NCI-H2029 treated with DMSO at 0.1 percent for 48 hours (cell line): ENCODE results near the gene OOSP1.
"Not testable (repeated sequence)": the region's sequence is repeated elsewhere in the genome, so short reads cannot be mapped to it uniquely, and the experiment has no call there.

Experiments used
- DNase-seq: peaks from one replicate; lab custom pipeline; 2025; lab: John Stamatoyannopoulos, UW

Gene OOSP1

GRCh38 chr11:59938132-59938531, at the start of gene OOSP1:
Gene OOSP1 (plus strand): TSS chr11:59938432. CDS start chr11:59938455, 23 bp downstream.
- DNase-seq = no peak

GRCh38 chr11:59891781-59892181, 46.5 kb upstream of the OOSP1 start:
- DNase-seq = no peak

GRCh38 chr11:59894616-59895015, 43.6 kb upstream of the OOSP1 start:
- no peak for DNase-seq

GRCh38 chr11:59898046-59898445, 40.2 kb upstream of the OOSP1 start:
- DNase-seq = no peak

GRCh38 chr11:59898650-59899049, 39.6 kb upstream of the OOSP1 start:
- peak; percentile 78 for DNase-seq

- peak; percentile 25 for DNase-seq
These were observed 38.7 kb upstream of the OOSP1 start for GRCh38 chr11:59899532-59899931.

- DNase-seq = no peak
These were observed 37.7 kb upstream of the OOSP1 start for GRCh38 chr11:59900366-59901126.

GRCh38 chr11:59901306-59901705, 36.9 kb upstream of the OOSP1 start:
- DNase-seq = no peak

GRCh38 chr11:59903569-59903968, 34.7 kb upstream of the OOSP1 start:
- not testable (repeated sequence) for DNase-seq

- DNase-seq = no peak
These were observed 19.8 kb upstream of the OOSP1 start for GRCh38 chr11:59918480-59918879.

GRCh38 chr11:59918987-59919589, 19.1 kb upstream of the OOSP1 start:
- peak; percentile 33 for DNase-seq

- no peak for DNase-seq
These were observed 14.4 kb upstream of the OOSP1 start for GRCh38 chr11:59923813-59924212.

GRCh38 chr11:59931688-59932087, 6.5 kb upstream of the OOSP1 start:
- no peak for DNase-seq

- DNase-seq = no peak
These were observed 486 bp downstream of the OOSP1 start for GRCh38 chr11:59938718-59939117.

GRCh38 chr11:59939482-59939881, 1.2 kb downstream of the OOSP1 start:
- DNase-seq = no peak

GRCh38 chr11:59941091-59941490, 2.9 kb downstream of the OOSP1 start:
- DNase-seq = no peak

GRCh38 chr11:59943997-59944714, 5.9 kb downstream of the OOSP1 start:
- no peak for DNase-seq

- no peak for DNase-seq
These were observed 6.5 kb downstream of the OOSP1 start for GRCh38 chr11:59944720-59945119.

GRCh38 chr11:59953463-59954218, 15.4 kb downstream of the OOSP1 start:
- DNase-seq = no peak

- no peak for DNase-seq
These were observed 16.1 kb downstream of the OOSP1 start for GRCh38 chr11:59954219-59954847.

- DNase-seq = no peak
These were observed 18.9 kb downstream of the OOSP1 start for GRCh38 chr11:59957094-59957493.
